ENCODE measurements around the gene KCNK15.

GRCh38 chr20:44719841-44720240 is 25.8 kb upstream of the KCNK15 start:
- TF ChIP-seq CTCF (IDR thresholded peaks at IDR 0.05; ENCODE audit: low read depth, low read length) (no peak), EZH2phosphoT487 (IDR thresholded peaks at IDR 0.05; ENCODE audit: low read depth) (no peak)

Measured in OCI-LY3 (cell line).